ENCODE results near the gene DIP2C.

- TF ChIP-seq CTCF (IDR thresholded peaks at IDR 0.05) (no peak), POLR2A (IDR thresholded peaks at IDR 0.05) (no peak), POLR2AphosphoS5 (IDR thresholded peaks at IDR 0.05) (no peak)
Observed at GRCh38 chr10:596725-597345, 92.6 kb downstream of the DIP2C start.

All from prostate gland (tissue), 2 donors.